Gastrocnemius medialis (tissue), 4 donors: ENCODE results near the gene NLGN1. TPM values are rescaled to one million over a fixed set of nuclear protein-coding genes. Genes with fewer than 3 reads are reported as not detected.
"Not testable (repeated sequence)": the region's sequence is repeated elsewhere in the genome, so short reads cannot be mapped to it uniquely, and the experiment has no call there.

Source experiments
- ATAC-seq, 2 donors: fragments of 150-250 bp; one replicate each; pipeline ENCODE4 v1.9.1; 2016
- DNase-seq, 2 donors: peaks; one replicate each; pipeline ENCODE4 v3.0.0-alpha.2; 2019
- H3K27ac ChIP-seq, 4 donors: fragments of 200-600 bp; sonication (generic); 1 replicate in 1 of 4; 2 replicates in 3 of 4; pipeline ENCODE4 v1.5.1; 2016 to 2018; ENCODE audit warnings: mild to moderate bottlenecking in 2 of 4, moderate library complexity in 1 of 4
- H3K27me3 ChIP-seq, 3 donors: fragments of 200-600 bp; sonication (generic) in 2 of 3; 1 replicate in 1 of 3; 2 replicates in 2 of 3; pipeline versions ENCODE4 v1.5.1 to v1.6.0; 2016 to 2019; ENCODE audit warnings: mild to moderate bottlenecking in 1 of 3, moderate library complexity in 1 of 3
- H3K36me3 ChIP-seq, 2 donors: fragments of 200-600 bp; sonication (generic) in 1 of 2; one replicate each; pipeline ENCODE4 v1.5.1; 2017 to 2018
- H3K4me1 ChIP-seq, 2 donors: fragments of 200-600 bp; sonication (generic) in 1 of 2; one replicate each; pipeline ENCODE4 v1.5.1; 2016 to 2017; ENCODE audit warnings: mild to moderate bottlenecking in 2 of 2
- H3K4me3 ChIP-seq, 4 donors: fragments of 200-600 bp; sonication (generic) in 3 of 4; 1 replicate in 1 of 4; 2 replicates in 3 of 4; pipeline ENCODE4 v1.5.1; 2016 to 2019; ENCODE audit warnings: mild to moderate bottlenecking in 2 of 4
- H3K9me3 ChIP-seq, 3 donors: fragments of 200-600 bp; sonication (generic) in 2 of 3; 1 replicate in 1 of 3; 2 replicates in 2 of 3; pipeline ENCODE4 v1.5.1; 2016 to 2019
- POLR2A ChIP-seq, 2 donors: fragments of 450-650 bp; IDR thresholded peaks; one replicate each; pipeline ENCODE4 v1.6.1; 2017; ENCODE audit warnings: antibody characterized with exemption in 2 of 2, mild to moderate bottlenecking in 2 of 2, moderate library complexity in 2 of 2
- in situ Hi-C, 4 donors: fragments of 200-750 bp; cut with MboI; loops; one replicate each; pipeline versions ENCODE4 v1.15.0 to v1.8.0; 2017; ENCODE audit warnings: low sequenced_read_pairs in 4 of 4
- intact Hi-C: fragments of 100-400 bp; cut with DNase I; formaldehyde crosslinking; loops from one replicate; pipeline ENCODE4 v1.15.1; 2023; ENCODE audit warnings: low total_unique reads
- total RNA-seq, 4 donors: library from RNA; depleted of rRNA; stranded (reverse); fragments of >200 nt; gene quantifications; one replicate each; pipeline versions ENCODE4 v1.1.0 to v1.2.3, GENCODE V29; 2016
- TF ChIP-seq, protein P1 (sequence below), 5 experiments: fragments of 450-650 bp in 3 of 5; fragments of 200-600 bp in 2 of 5; sonication (generic) in 2 of 5; IDR thresholded peaks in 4 of 5; conservative IDR thresholded peaks in 1 of 5; 1 replicate in 4 of 5; 2 replicates in 1 of 5; pipeline ENCODE4 v1.5.1; 2016 to 2019; ENCODE audit warnings: antibody characterized with exemption in 5 of 5, mild to moderate bottlenecking in 3 of 5, moderate library complexity in 3 of 5

The NLGN1 gene
- total RNA-seq, 4 donors from 2014 or later: 0.52 to 1.9 (median 1.1) TPM

DNA sequence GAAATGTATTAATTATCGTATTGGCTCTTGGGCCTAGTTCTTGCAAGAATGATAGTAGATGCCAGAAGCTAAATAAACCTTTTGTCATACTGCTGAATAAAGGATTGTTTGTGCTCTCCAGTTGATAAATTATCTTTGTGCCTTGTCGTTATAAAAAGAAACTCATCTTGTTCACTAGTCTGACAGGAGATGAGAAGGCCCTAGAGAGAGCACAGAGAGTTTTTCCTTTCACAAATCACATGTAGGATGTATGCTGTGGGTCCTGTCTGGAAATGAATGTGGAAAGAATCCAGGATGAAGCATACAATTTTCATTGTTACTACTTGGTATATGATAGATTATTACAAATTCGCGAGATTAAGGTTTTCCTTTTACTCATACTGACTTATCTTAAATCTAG lies 113.0 kb downstream of the NLGN1 start:
- intact Hi-C loops (no loop called here), in situ Hi-C loops (no loop called here)
- no peaks in the 10 kb centered on the region for H3K9me3 ChIP-seq
- ATAC-seq: no peak
- TF ChIP-seq, protein P1, sequence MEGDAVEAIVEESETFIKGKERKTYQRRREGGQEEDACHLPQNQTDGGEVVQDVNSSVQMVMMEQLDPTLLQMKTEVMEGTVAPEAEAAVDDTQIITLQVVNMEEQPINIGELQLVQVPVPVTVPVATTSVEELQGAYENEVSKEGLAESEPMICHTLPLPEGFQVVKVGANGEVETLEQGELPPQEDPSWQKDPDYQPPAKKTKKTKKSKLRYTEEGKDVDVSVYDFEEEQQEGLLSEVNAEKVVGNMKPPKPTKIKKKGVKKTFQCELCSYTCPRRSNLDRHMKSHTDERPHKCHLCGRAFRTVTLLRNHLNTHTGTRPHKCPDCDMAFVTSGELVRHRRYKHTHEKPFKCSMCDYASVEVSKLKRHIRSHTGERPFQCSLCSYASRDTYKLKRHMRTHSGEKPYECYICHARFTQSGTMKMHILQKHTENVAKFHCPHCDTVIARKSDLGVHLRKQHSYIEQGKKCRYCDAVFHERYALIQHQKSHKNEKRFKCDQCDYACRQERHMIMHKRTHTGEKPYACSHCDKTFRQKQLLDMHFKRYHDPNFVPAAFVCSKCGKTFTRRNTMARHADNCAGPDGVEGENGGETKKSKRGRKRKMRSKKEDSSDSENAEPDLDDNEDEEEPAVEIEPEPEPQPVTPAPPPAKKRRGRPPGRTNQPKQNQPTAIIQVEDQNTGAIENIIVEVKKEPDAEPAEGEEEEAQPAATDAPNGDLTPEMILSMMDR (IDR thresholded peaks at IDR 0.05 in 4 of 5, conservative IDR thresholded peaks at IDR 0.05 in 1 of 5): no peak
- TF ChIP-seq POLR2A (IDR thresholded peaks at IDR 0.05): no peak
- DNase-seq: no peak
- no peak overlapping the region for H3K27ac ChIP-seq
- no peak overlapping the region for H3K4me3 ChIP-seq
- H3K36me3 ChIP-seq: no peaks in the 10 kb centered on the region
- H3K4me1 ChIP-seq: no peaks in the 10 kb centered on the region
- H3K27me3 ChIP-seq: no peaks in the 10 kb centered on the region

DNA sequence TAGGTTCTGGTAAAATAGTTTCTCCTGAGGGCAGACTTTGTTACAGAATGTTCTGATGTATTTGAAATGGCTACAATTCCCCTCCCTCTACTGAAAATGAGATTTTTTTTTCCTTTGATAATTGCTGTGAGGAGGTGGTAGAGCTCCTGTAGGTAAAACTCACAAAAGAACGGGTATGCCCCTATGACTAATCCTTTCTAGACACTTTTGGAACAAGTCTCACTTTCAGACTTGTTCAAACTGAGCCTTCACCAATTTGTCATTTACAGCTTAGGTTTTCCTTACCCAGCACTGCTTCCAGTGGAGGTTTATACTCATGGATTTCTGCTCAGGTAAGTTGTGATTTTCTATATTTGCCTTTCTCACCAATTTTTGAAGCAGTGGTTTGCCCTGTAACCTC lies 115.6 kb downstream of the NLGN1 start:
- Histone ChIP-seq H3K27ac (no peak overlapping the region), H3K36me3 (no peaks in the 10 kb centered on the region), H3K9me3 (no peaks in the 10 kb centered on the region), H3K4me3 (no peak overlapping the region), H3K27me3 (no peaks in the 10 kb centered on the region), H3K4me1 (no peaks in the 10 kb centered on the region)
- in situ Hi-C loops: no loop called here
- TF ChIP-seq POLR2A (IDR thresholded peaks at IDR 0.05): no peak
- TF ChIP-seq, protein P1 (IDR thresholded peaks at IDR 0.05 in 4 of 5, conservative IDR thresholded peaks at IDR 0.05 in 1 of 5): no peak
- DNase-seq (no peak), ATAC-seq (no peak)
- intact Hi-C loops: no loop called here

DNA sequence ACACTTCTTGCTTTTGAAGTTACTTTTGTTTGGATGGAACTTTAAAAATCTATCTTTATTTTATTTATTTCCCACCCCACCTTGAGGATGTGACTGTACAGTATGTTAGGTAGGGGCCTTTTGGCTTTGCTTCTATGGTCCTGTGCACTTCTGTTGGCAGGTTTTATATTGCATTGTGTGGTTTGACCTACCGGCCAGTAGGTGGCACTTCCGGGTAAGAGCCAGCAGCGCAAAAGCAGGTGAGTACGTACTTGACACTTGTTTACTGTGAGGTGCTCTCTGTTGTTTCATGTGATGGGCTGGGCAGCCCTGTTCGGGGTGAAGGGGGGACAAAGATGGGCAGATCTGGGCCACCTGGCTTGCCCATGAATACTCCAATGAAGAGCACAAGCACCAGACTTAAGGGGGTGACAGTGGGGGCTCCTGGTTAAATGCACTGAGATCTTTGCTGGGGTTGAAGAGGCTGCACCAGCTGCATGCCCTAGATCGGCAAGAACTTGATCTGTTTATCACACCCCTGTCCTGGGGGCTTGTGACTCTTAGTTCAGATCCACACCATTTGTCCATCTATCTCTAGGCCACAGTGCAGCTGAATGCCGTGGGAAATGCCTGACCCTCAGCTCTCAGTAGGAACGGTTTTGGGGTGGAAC lies 131.6 kb downstream of the NLGN1 start:
- intact Hi-C loops: no loop called here
- H3K9me3 ChIP-seq: no peaks in the 10 kb centered on the region
- H3K4me1 ChIP-seq: no peaks in the 10 kb centered on the region
- H3K36me3 ChIP-seq: no peaks in the 10 kb centered on the region
- no peak for TF ChIP-seq POLR2A (IDR thresholded peaks at IDR 0.05)
- TF ChIP-seq, protein P1 (IDR thresholded peaks at IDR 0.05 in 4 of 5, conservative IDR thresholded peaks at IDR 0.05 in 1 of 5): no peak
- ATAC-seq (no peak), DNase-seq (no peak)
- H3K27ac ChIP-seq: no peak overlapping the region
- H3K27me3 ChIP-seq: no peaks in the 10 kb centered on the region
- H3K4me3 ChIP-seq: no peak overlapping the region
- in situ Hi-C loops: no loop called here

DNA sequence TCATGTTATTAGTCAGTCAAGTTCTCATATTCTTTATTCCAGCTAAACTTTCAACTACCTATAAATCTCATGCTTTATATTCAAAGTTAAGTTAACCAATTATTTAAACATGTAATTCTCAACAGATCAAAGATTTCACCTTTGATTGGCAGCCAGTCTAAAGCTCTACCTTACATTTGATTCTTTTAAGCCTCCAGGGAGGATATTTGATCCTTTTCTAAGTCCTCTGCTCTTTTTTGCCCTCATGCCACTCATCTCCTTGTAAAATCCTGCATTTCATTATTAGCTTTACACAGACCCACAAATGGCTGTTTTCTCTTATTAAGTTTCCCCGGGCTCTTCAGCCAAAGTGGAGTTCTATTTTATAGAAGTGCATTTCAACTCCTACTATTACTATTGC lies 134.1 kb downstream of the NLGN1 start:
- TF ChIP-seq POLR2A (IDR thresholded peaks at IDR 0.05): no peak
- TF ChIP-seq, protein P1 (IDR thresholded peaks at IDR 0.05 in 4 of 5, conservative IDR thresholded peaks at IDR 0.05 in 1 of 5): no peak
- Histone ChIP-seq H3K36me3 (no peaks in the 10 kb centered on the region), H3K27me3 (no peaks in the 10 kb centered on the region), H3K9me3 (no peaks in the 10 kb centered on the region), H3K4me1 (no peaks in the 10 kb centered on the region), H3K4me3 (no peak overlapping the region), H3K27ac (no peak overlapping the region)
- in situ Hi-C loops: no loop called here
- ATAC-seq (no peak), DNase-seq (no peak)
- intact Hi-C loops: no loop called here

DNA sequence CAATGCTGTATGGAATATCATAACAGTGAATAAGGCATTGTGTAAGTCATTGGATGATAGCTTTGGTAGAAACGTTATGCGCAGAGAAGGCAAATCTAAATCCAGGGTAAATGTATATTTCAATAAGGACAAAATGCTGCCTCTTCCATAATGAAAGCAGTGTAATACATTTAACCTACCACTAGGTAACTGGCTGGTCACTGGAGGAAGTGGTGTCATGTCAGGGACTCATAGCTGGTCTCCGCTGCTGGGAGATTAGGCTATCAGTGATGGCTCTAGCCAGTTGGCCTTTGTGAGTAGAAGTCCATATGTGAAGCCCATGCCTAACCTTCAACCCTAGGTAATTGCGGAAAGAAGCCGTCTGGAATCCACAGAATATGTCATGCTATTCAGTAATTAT lies 140.9 kb downstream of the NLGN1 start:
- no peaks in the 10 kb centered on the region for H3K27me3 ChIP-seq
- H3K27ac ChIP-seq: no peak overlapping the region
- no peaks in the 10 kb centered on the region for H3K9me3 ChIP-seq
- no peaks in the 10 kb centered on the region for H3K36me3 ChIP-seq
- H3K4me3 ChIP-seq: no peak overlapping the region
- no peaks in the 10 kb centered on the region for H3K4me1 ChIP-seq
- no peak for ATAC-seq
- TF ChIP-seq, protein P1 (IDR thresholded peaks at IDR 0.05 in 4 of 5, conservative IDR thresholded peaks at IDR 0.05 in 1 of 5): no peak
- TF ChIP-seq POLR2A (IDR thresholded peaks at IDR 0.05): no peak
- in situ Hi-C loops (no loop called here), intact Hi-C loops (no loop called here)
- no peak for DNase-seq

DNA sequence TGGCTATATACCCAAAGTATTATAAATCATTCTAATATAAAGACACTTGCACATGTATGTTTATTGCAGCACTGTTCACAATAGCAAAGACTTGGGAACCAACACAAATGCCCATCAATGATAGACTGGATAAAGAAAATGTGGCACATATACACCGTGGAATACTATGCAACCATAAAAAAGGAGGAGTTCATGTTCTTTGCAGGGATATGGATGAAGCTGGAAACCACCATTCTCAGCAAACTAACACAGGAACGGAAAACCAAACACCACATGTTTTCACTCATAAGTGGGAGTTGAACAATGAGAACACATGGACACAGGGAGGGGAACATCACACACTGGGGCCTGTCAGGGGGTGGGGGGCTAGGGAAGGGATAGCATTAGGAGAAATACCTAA lies 148.0 kb downstream of the NLGN1 start:
- H3K4me1 ChIP-seq, H3K36me3 ChIP-seq, DNase-seq, H3K27ac ChIP-seq, ATAC-seq, H3K4me3 ChIP-seq, H3K27me3 ChIP-seq, intact Hi-C loops, H3K9me3 ChIP-seq, in situ Hi-C loops: not testable (repeated sequence)
